Vagina (tissue), 2 donors: ENCODE data around the gene NEK9. TPM values are rescaled to one million over a fixed set of nuclear protein-coding genes. Genes with fewer than 3 reads are reported as not detected.

ENCODE experiments used
- DNase-seq, 2 donors: peaks; one replicate each; pipeline ENCODE4 v3.0.0-alpha.2; 2017; ENCODE audit errors: extremely low spot score in 2 of 2
- H3K27ac ChIP-seq: fragments of 200-600 bp; sonication (generic); one replicate; pipeline ENCODE4 v1.5.1; 2019
- H3K27me3 ChIP-seq: fragments of 200-600 bp; sonication (generic); one replicate; pipeline ENCODE4 v1.5.1; 2019
- H3K36me3 ChIP-seq, 2 donors: fragments of 200-600 bp; sonication (generic); one replicate each; pipeline ENCODE4 v1.5.1; 2017 to 2019
- H3K4me1 ChIP-seq: fragments of 200-600 bp; sonication (generic); one replicate; pipeline ENCODE4 v1.5.1; 2019
- H3K4me3 ChIP-seq, 2 donors: fragments of 200-600 bp; sonication (generic); 1 replicate in 1 of 2; 2 replicates in 1 of 2; pipeline ENCODE4 v1.5.1; 2016 to 2019
- H3K9me3 ChIP-seq: fragments of 200-600 bp; sonication (generic); one replicate; pipeline ENCODE4 v1.5.1; 2019
- POLR2A ChIP-seq, 2 donors: fragments of 450-650 bp; IDR thresholded peaks; one replicate each; pipeline ENCODE4 v1.6.1; 2017; ENCODE audit warnings: antibody characterized with exemption in 2 of 2, mild to moderate bottlenecking in 2 of 2, moderate library complexity in 2 of 2
- POLR2AphosphoS5 ChIP-seq, 2 donors: sonication (generic); formaldehyde crosslinking; IDR thresholded peaks; one replicate each; pipeline ENCODE4 v1.9.0; 2017; ENCODE audit warnings: antibody characterized with exemption in 2 of 2, mild to moderate bottlenecking in 2 of 2, low read depth in 1 of 2; ENCODE audit not compliant: insufficient read depth in 1 of 2
- intact Hi-C: fragments of 100-400 bp; cut with DNase I; formaldehyde crosslinking; loops from one replicate; pipeline ENCODE4 v1.15.1; 2023
- total RNA-seq: library from RNA; depleted of rRNA; stranded (reverse); fragments of >200 nt; gene quantifications from one replicate; pipeline ENCODE4 v1.2.3, GENCODE V29; 2016
- TF ChIP-seq, protein P1 (sequence below), 3 experiments: fragments of 450-650 bp in 2 of 3; fragments of 200-600 bp in 1 of 3; sonication (generic) in 1 of 3; IDR thresholded peaks; one replicate each; pipeline ENCODE4 v1.5.1; 2017 to 2019; ENCODE audit warnings: antibody characterized with exemption in 3 of 3, mild to moderate bottlenecking in 2 of 3, moderate library complexity in 2 of 3

Gene NEK9
- total RNA-seq, 1 donor from 2014 or later = 58.4 TPM

DNA sequence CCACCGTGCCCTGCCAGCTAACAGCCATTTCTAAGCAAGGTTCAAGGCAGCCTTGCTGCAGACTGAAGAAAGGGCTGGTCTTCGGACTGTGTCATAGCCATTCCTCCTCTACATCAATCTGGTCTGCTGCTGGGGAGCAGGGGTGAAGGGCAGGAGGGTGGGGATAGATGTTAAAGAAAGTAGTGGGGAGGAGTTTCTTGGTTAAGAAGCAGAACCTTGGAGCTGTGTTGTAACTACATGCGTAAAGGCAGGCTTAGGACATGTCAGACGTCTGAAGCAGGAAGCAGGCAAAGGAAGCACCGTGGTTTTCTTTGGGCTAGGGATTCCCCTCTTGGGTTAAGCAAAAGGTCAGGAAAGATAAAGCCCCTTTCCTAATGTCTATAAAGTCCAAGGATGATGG, 18.1 kb upstream of the NEK9 start:
- DNase-seq = no peak
- H3K4me3 ChIP-seq = no peak overlapping the region

DNA sequence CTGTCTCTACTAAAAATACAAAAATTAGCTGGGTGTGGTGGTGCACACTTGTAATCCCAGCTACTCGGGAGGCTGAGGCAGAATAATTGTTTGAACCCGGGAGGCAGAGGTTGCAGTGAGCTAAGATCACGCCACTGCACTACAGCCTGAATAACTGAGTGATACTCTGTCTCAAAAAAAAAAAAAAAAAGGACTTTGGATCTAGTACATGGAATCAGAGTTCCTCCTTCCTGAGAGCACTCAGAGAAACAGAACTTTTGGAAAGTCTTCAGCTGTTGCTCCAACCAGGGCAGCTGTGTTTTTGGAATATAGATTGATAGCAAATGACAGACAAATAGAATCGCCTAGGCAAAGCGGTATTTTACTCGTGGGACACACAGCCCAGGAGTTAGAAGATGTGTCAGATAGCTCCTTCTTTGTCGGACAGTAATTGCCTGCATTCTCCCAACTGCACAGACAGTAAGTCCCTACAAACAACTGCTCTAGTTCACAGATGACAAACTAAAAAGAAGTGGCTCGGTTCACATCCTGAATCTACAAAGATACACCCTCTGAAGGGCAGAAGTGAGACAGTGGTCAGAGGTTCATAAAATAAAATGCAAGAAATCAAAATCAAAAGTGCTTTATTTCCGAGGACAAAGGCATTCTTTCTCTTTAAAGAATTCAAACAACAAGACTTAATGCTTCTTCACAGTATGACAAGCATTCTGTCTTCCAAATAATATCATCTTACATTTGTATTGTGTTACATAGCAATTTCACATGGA, 17.1 kb upstream of the NEK9 start:
- Histone ChIP-seq H3K9me3 (no peaks in the 10 kb centered on the region), H3K4me1 (peaks cover 67% of the 10 kb centered on the region), H3K36me3 (peaks cover 0 to 3% of the 10 kb centered on the region in 2 donors), H3K27me3 (no peaks in the 10 kb centered on the region), H3K4me3 (no peak overlapping the region), H3K27ac (no peak overlapping the region)
- TF ChIP-seq, protein P1, sequence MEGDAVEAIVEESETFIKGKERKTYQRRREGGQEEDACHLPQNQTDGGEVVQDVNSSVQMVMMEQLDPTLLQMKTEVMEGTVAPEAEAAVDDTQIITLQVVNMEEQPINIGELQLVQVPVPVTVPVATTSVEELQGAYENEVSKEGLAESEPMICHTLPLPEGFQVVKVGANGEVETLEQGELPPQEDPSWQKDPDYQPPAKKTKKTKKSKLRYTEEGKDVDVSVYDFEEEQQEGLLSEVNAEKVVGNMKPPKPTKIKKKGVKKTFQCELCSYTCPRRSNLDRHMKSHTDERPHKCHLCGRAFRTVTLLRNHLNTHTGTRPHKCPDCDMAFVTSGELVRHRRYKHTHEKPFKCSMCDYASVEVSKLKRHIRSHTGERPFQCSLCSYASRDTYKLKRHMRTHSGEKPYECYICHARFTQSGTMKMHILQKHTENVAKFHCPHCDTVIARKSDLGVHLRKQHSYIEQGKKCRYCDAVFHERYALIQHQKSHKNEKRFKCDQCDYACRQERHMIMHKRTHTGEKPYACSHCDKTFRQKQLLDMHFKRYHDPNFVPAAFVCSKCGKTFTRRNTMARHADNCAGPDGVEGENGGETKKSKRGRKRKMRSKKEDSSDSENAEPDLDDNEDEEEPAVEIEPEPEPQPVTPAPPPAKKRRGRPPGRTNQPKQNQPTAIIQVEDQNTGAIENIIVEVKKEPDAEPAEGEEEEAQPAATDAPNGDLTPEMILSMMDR (IDR thresholded peaks at IDR 0.05) = no peak
- no peak for TF ChIP-seq POLR2A (IDR thresholded peaks at IDR 0.05)
- intact Hi-C loops = no loop called here
- no peak for DNase-seq

More for the DNA sequence above, 18.1 kb upstream of the NEK9 start:
- H3K27me3 ChIP-seq = no peaks in the 10 kb centered on the region
- H3K36me3 ChIP-seq = peaks cover 0 to 8% of the 10 kb centered on the region in 2 donors
- intact Hi-C loops = no loop called here
- no peaks in the 10 kb centered on the region for H3K9me3 ChIP-seq
- TF ChIP-seq POLR2AphosphoS5 (IDR thresholded peaks at IDR 0.05; ENCODE audit: insufficient read depth in 1 of 2, low read depth in 1 of 2) = no peak
- peaks cover 74% of the 10 kb centered on the region for H3K4me1 ChIP-seq
- H3K27ac ChIP-seq = peak overlapping the region; percentile 25

DNA sequence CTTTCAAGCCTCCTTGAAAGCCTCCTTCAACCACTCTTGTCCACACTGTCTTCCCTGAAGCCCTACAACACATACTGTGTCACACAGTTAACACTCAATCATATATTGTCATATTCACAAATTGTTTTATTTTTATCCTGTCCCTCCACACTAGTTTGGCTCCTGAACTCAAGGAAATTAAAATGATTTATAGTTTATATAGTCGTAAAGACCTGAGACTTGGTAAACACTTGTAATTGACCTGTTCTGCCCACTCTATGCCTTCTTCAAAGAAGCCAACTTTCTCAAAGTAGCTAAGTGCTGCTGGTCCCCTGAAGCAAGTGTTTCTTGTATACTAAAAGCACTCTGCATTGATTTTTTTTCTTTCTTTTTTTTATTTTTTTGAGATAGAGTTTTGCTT, 15.6 kb upstream of the NEK9 start:
- Histone ChIP-seq H3K36me3 (no peaks in the 10 kb centered on the region), H3K27me3 (no peaks in the 10 kb centered on the region), H3K4me1 (peaks cover 70% of the 10 kb centered on the region), H3K9me3 (no peaks in the 10 kb centered on the region), H3K27ac (no peak overlapping the region), H3K4me3 (no peak overlapping the region)
- intact Hi-C loops = no loop called here
- DNase-seq = no peak
- TF ChIP-seq POLR2A (IDR thresholded peaks at IDR 0.05) (no peak), POLR2AphosphoS5 (IDR thresholded peaks at IDR 0.05; ENCODE audit: insufficient read depth in 1 of 2, low read depth in 1 of 2) (no peak)
- TF ChIP-seq, protein P1 (IDR thresholded peaks at IDR 0.05) = no peak

- no peak overlapping the region for H3K27ac ChIP-seq
- intact Hi-C loops = no loop called here
- H3K9me3 ChIP-seq = no peaks in the 10 kb centered on the region
- peaks cover 65% of the 10 kb centered on the region for H3K4me1 ChIP-seq
- H3K27me3 ChIP-seq = no peaks in the 10 kb centered on the region
- no peaks in the 10 kb centered on the region for H3K36me3 ChIP-seq
- DNase-seq = no peak
- TF ChIP-seq POLR2AphosphoS5 (IDR thresholded peaks at IDR 0.05; ENCODE audit: insufficient read depth in 1 of 2, low read depth in 1 of 2) = no peak
- TF ChIP-seq, protein P1 (IDR thresholded peaks at IDR 0.05) = peak in 1 of 3 experiments; percentile 26
- no peak for TF ChIP-seq POLR2A (IDR thresholded peaks at IDR 0.05)
- H3K4me3 ChIP-seq = no peak overlapping the region
These were observed 15.1 kb upstream of the NEK9 start for GRCh38 chr14:75141967-75142366.

DNA sequence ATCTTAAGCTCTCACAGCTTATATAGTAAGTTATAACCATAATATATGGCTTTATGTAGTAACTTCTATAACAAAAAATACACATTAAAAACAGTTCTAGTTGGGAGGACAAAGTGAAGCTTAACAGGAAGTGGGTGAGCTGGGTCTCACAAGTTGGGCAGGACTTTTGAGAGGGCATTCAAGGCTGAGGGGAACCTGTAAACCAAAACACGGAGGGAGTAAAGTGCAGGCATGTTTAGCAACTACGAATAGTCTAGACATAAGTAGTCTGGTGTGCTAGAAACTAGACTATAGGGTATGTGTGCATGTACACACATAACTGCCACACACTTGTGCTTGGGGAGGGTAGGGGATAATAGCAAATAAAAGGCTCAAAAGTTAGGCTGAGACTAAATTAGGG, 14.2 kb upstream of the NEK9 start:
- Histone ChIP-seq H3K36me3 (no peaks in the 10 kb centered on the region), H3K27me3 (no peaks in the 10 kb centered on the region), H3K9me3 (no peaks in the 10 kb centered on the region), H3K27ac (peak overlapping the region; percentile 1), H3K4me3 (no peak overlapping the region), H3K4me1 (peaks cover 58% of the 10 kb centered on the region)
- DNase-seq = no peak
- intact Hi-C loops = no loop called here
- TF ChIP-seq, protein P1 (IDR thresholded peaks at IDR 0.05) = no peak
- TF ChIP-seq POLR2A (IDR thresholded peaks at IDR 0.05) (no peak), POLR2AphosphoS5 (IDR thresholded peaks at IDR 0.05; ENCODE audit: insufficient read depth in 1 of 2, low read depth in 1 of 2) (no peak)
